ENCODE data around the gene RHOJ. TPM values are rescaled to one million over a fixed set of nuclear protein-coding genes. Genes with fewer than 3 reads are reported as not detected.

Gene RHOJ
- total and polyA plus RNA-seq, 2 of the 4 experiments (the other 2 are of a cell fraction) = 9.5 to 33.9 TPM

GRCh38 chr14:63212776-63213500 lies 8.7 kb downstream of the RHOJ start:
- Histone ChIP-seq H4K91ac (ENCODE audit: insufficient read depth, low read depth, low read length) (no peak overlapping the region), H3K79me1 (ENCODE audit: low read depth in 1 of 2, low read length in 2 of 2) (no peaks in the 10 kb centered on the region), H3K4me3 (ENCODE audit: insufficient read depth, low read depth, low read length) (no peak overlapping the region), H3K18ac (ENCODE audit: low read depth, low read length) (no peak overlapping the region), H3K9ac (ENCODE audit: low read depth, low read length) (no peak overlapping the region), H3K9me1 (ENCODE audit: insufficient read depth, low read length) (no peaks in the 10 kb centered on the region), H3K23ac (ENCODE audit: low read depth, low read length) (no peak overlapping the region), H3K27me3 (ENCODE audit: control insufficient read depth, insufficient read depth, low read length) (no peaks in the 10 kb centered on the region), H3K56ac (ENCODE audit: extremely low read depth, insufficient read depth, low read length) (no peak overlapping the region), H3K27ac (ENCODE audit: insufficient read depth, low read length) (no peak overlapping the region), H3K4ac (ENCODE audit: low read depth, low read length) (no peak overlapping the region), H3K4me2 (ENCODE audit: low read depth, low read length) (no peak overlapping the region), H2BK20ac (ENCODE audit: low read depth, low read length) (no peak overlapping the region), H4K8ac (ENCODE audit: low read depth in 2 of 2, low read length in 2 of 2) (no peak overlapping the region), H3K9me3 (ENCODE audit: control insufficient read depth, insufficient read depth, low read length) (no peaks in the 10 kb centered on the region), H4K5ac (ENCODE audit: low read depth, low read length) (no peak overlapping the region), H3K36me3 (ENCODE audit: control insufficient read depth, insufficient read depth, low read length) (no peaks in the 10 kb centered on the region), H2AK5ac (ENCODE audit: low read depth, low read length) (no peak overlapping the region), H3K4me1 (ENCODE audit: control insufficient read depth, insufficient read depth, low read length) (no peaks in the 10 kb centered on the region), H2AK9ac (replicated peaks; ENCODE audit: low read depth, low read length, poor library complexity) (no peak overlapping the region), H2AFZ (replicated peaks; ENCODE audit: low read length, poor library complexity) (no peak overlapping the region), H2BK15ac (ENCODE audit: low read depth, low read length) (no peak overlapping the region), H4K20me1 (ENCODE audit: insufficient read depth, low read length) (no peaks in the 10 kb centered on the region), H2BK5ac (ENCODE audit: low read depth, low read length, poor library complexity, severe bottlenecking) (no peak overlapping the region), H3K14ac (replicated peaks; ENCODE audit: low read depth, low read length) (no peak overlapping the region), H2BK120ac (ENCODE audit: low read depth, low read length) (no peak overlapping the region)
- BruUV-seq (replicated peaks) = no TSS peak
- ATAC-seq (ENCODE audit: low read depth) = no peak
- POLR2A ChIA-PET (ENCODE audit: unreplicated experiment) = no interaction called here
- no CpG with 5 or more reads among the region's 2 CpGs for WGBS, 2 experiments (ENCODE audit: extremely low coverage in 2 of 2, insufficient read length in 1 of 2)
- in situ Hi-C loops (cut with MboI; ENCODE audit: low sequenced_read_pairs) (no loop called here), dilution Hi-C loops (cut with HindIII; ENCODE audit: low sequenced_read_pairs, unreplicated experiment) (no loop called here), intact Hi-C loops (cut with micrococcal nuclease) (no loop called here)
- CTCF ChIA-PET = interaction anchor here (0.6 kb wide), 1 partner anchor 23 kb away, joined by 3 read pairs; no protein-coding TSS in a partner anchor
- no peak for DNase-seq
- no peak for TF ChIP-seq NFE2L2 (IDR thresholded peaks at IDR 0.05; ENCODE audit: low read depth, low read length)
- TF ChIP-seq, protein P1, sequence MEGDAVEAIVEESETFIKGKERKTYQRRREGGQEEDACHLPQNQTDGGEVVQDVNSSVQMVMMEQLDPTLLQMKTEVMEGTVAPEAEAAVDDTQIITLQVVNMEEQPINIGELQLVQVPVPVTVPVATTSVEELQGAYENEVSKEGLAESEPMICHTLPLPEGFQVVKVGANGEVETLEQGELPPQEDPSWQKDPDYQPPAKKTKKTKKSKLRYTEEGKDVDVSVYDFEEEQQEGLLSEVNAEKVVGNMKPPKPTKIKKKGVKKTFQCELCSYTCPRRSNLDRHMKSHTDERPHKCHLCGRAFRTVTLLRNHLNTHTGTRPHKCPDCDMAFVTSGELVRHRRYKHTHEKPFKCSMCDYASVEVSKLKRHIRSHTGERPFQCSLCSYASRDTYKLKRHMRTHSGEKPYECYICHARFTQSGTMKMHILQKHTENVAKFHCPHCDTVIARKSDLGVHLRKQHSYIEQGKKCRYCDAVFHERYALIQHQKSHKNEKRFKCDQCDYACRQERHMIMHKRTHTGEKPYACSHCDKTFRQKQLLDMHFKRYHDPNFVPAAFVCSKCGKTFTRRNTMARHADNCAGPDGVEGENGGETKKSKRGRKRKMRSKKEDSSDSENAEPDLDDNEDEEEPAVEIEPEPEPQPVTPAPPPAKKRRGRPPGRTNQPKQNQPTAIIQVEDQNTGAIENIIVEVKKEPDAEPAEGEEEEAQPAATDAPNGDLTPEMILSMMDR (conservative IDR thresholded peaks at IDR 0.05; ENCODE audit: low read depth, low read length) = no peak
- TF ChIP-seq, protein P2, sequence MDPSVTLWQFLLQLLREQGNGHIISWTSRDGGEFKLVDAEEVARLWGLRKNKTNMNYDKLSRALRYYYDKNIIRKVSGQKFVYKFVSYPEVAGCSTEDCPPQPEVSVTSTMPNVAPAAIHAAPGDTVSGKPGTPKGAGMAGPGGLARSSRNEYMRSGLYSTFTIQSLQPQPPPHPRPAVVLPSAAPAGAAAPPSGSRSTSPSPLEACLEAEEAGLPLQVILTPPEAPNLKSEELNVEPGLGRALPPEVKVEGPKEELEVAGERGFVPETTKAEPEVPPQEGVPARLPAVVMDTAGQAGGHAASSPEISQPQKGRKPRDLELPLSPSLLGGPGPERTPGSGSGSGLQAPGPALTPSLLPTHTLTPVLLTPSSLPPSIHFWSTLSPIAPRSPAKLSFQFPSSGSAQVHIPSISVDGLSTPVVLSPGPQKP (IDR thresholded peaks at IDR 0.05; ENCODE audit: borderline replicate concordance, low read depth, low read length) = no peak
- TF ChIP-seq, protein P3, sequence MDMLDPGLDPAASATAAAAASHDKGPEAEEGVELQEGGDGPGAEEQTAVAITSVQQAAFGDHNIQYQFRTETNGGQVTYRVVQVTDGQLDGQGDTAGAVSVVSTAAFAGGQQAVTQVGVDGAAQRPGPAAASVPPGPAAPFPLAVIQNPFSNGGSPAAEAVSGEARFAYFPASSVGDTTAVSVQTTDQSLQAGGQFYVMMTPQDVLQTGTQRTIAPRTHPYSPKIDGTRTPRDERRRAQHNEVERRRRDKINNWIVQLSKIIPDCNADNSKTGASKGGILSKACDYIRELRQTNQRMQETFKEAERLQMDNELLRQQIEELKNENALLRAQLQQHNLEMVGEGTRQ (IDR thresholded peaks at IDR 0.05; ENCODE audit: low read depth, low read length) = no peak
- TF ChIP-seq MAZ (IDR thresholded peaks at IDR 0.05; ENCODE audit: borderline replicate concordance, low read depth, low read length) = no peak
- TF ChIP-seq RAD21 (IDR thresholded peaks at IDR 0.05; ENCODE audit: low read length) = no peak
- TF ChIP-seq SMC3 (IDR thresholded peaks at IDR 0.05; ENCODE audit: low read depth, low read length) = no peak
- no peak for TF ChIP-seq RFX5 (IDR thresholded peaks at IDR 0.05; ENCODE audit: low read depth, low read length)
- TF ChIP-seq MXI1 (IDR thresholded peaks at IDR 0.05; ENCODE audit: borderline replicate concordance, low read depth, low read length) = no peak
- TF ChIP-seq CEBPB (IDR thresholded peaks at IDR 0.05; ENCODE audit: low read depth, low read length) = no peak
- TF ChIP-seq POLR2A (IDR thresholded peaks at IDR 0.05; ENCODE audit: low read depth, low read length) = no peak
- TF ChIP-seq RCOR1 (IDR thresholded peaks at IDR 0.05; ENCODE audit: insufficient replicate concordance, low read length) = no peak

All from IMR-90 (cell line).